AG10803 (cell line): ENCODE results near the gene OR2T11.

Experiments used
- DNase-seq: peaks from one replicate; pipeline ENCODE4 v3.0.0; 2010; ENCODE audit warnings: low read depth
- H3K4me3 ChIP-seq: 2 replicates; pipeline ENCODE4 v1.5.1; 2011; ENCODE audit warnings: mild to moderate bottlenecking, low read length, control low read depth
- CTCF ChIP-seq: conservative IDR thresholded peaks from 2 replicates; pipeline ENCODE4 v1.5.1; 2011; ENCODE audit warnings: mild to moderate bottlenecking, low read length, control low read depth, inconsistent platforms

OR2T11 gene

GRCh38 chr1:248621770-248622169 is 13.1 kb downstream of the OR2T11 start:
- DNase-seq: no peak
- TF ChIP-seq CTCF: no peak
- H3K4me3 ChIP-seq: no peak overlapping the region

- H3K4me3 ChIP-seq: no peak overlapping the region
- TF ChIP-seq CTCF: peak; percentile 72
- peak; percentile 58 for DNase-seq
These were observed 16.0 kb downstream of the OR2T11 start for GRCh38 chr1:248618878-248619277.

GRCh38 chr1:248618119-248618518 is 16.8 kb downstream of the OR2T11 start:
- no peak for DNase-seq
- TF ChIP-seq CTCF: no peak
- H3K4me3 ChIP-seq: no peak overlapping the region

- no peak for TF ChIP-seq CTCF
- no peak overlapping the region for H3K4me3 ChIP-seq
- DNase-seq: no peak
These were observed 21.1 kb downstream of the OR2T11 start for GRCh38 chr1:248613742-248614141.

- no peak for DNase-seq
- no peak for TF ChIP-seq CTCF
These were observed 22.9 kb downstream of the OR2T11 start for GRCh38 chr1:248611883-248612414.

GRCh38 chr1:248610301-248610700 is 24.6 kb downstream of the OR2T11 start:
- no peak for DNase-seq
- H3K4me3 ChIP-seq: no peak overlapping the region
- no peak for TF ChIP-seq CTCF

More at GRCh38 chr1:248611883-248612414, 22.9 kb downstream of the OR2T11 start:
- no peak overlapping the region for H3K4me3 ChIP-seq

- H3K4me3 ChIP-seq: no peak overlapping the region
- no peak for DNase-seq
- TF ChIP-seq CTCF: no peak
These were observed 35.5 kb downstream of the OR2T11 start for GRCh38 chr1:248599396-248599795.
